B cell (primary cell): ENCODE results near the gene IQCH. TPM values are rescaled to one million over a fixed set of nuclear protein-coding genes. Genes with fewer than 3 reads are reported as not detected.

Source experiments
- ATAC-seq: fragments of 200-7000 bp; cut with Tn5 transposase; one replicate; pipeline ENCODE4 v1.10.0; 2021; ENCODE audit warnings: low read depth, mild to moderate bottlenecking, moderate number of reproducible peaks, moderate library complexity
- CTCF ChIA-PET: fragments of 350-600 bp; sonication (Branson Sonifier 250); formaldehyde crosslinking; loops from one replicate; lab custom pipeline; 2021; ENCODE audit warnings: antibody characterized with exemption, inconsistent platforms; lab: Charles Lee
- POLR2A ChIA-PET: fragments of 350-600 bp; sonication (Branson Sonifier 250); formaldehyde crosslinking; loops from one replicate; lab custom pipeline; 2021; ENCODE audit warnings: antibody characterized with exemption; lab: Charles Lee
- DNase-seq: peaks from one replicate; pipeline ENCODE4 v3.0.0; 2013
- H2AFZ ChIP-seq: 2 replicates; pipeline ENCODE4 v1.6.1; 2012; ENCODE audit warnings: mild to moderate bottlenecking, low read depth, low read length; ENCODE audit not compliant: insufficient read depth, poor library complexity, severe bottlenecking
- H3K27ac ChIP-seq, 2 donors: 1 replicate in 1 of 2; 2 replicates in 1 of 2; pipeline ENCODE4 v1.5.1; 2012 to 2013; ENCODE audit warnings: low read length in 2 of 2, mild to moderate bottlenecking in 2 of 2, moderate library complexity in 1 of 2
- H3K27me3 ChIP-seq, 4 experiments: fragments of 200-600 bp in 1 of 4; sonication (generic) in 1 of 4; replicated peaks in 1 of 4; 1 replicate in 2 of 4; 2 replicates in 2 of 4; pipeline versions ENCODE4 v1.6.1 to v1.7.0; 2013 to 2016; ENCODE audit warnings: low read length in 3 of 4, mild to moderate bottlenecking in 2 of 4, mixed read lengths in 1 of 4, moderate library complexity in 1 of 4; ENCODE audit not compliant: insufficient read depth in 4 of 4, control insufficient read depth in 3 of 4; ENCODE audit errors: control extremely low read depth in 1 of 4
- H3K36me3 ChIP-seq, 2 experiments: replicated peaks in 1 of 2; 1 replicate in 1 of 2; 2 replicates in 1 of 2; pipeline versions ENCODE4 v1.6.1 to v1.7.1; 2013; ENCODE audit warnings: low read length in 1 of 2; ENCODE audit not compliant: insufficient read depth in 2 of 2, control insufficient read depth in 1 of 2; ENCODE audit errors: control extremely low read depth in 1 of 2, extremely low read depth in 1 of 2
- H3K4me1 ChIP-seq, 2 donors: fragments of 200-600 bp in 1 of 2; sonication (generic) in 1 of 2; 1 replicate in 1 of 2; 2 replicates in 1 of 2; pipeline versions ENCODE4 v1.5.1 to v1.6.1; 2013 to 2017; ENCODE audit warnings: low read length in 2 of 2; ENCODE audit not compliant: control insufficient read depth in 2 of 2, insufficient read depth in 2 of 2
- H3K4me2 ChIP-seq: replicated peaks from 2 replicates; pipeline ENCODE3; 2012; ENCODE audit warnings: mild to moderate bottlenecking, low read depth, low read length; ENCODE audit not compliant: poor library complexity, severe bottlenecking
- H3K4me3 ChIP-seq, 5 experiments: fragments of 200-600 bp in 1 of 5; sonication (generic) in 1 of 5; 1 replicate in 3 of 5; 2 replicates in 2 of 5; pipeline versions ENCODE4 v1.5.1 to v1.7.0; 2011 to 2016; ENCODE audit warnings: low read length in 4 of 5, mild to moderate bottlenecking in 4 of 5, low read depth in 2 of 5, control low read depth in 1 of 5, moderate library complexity in 1 of 5; ENCODE audit not compliant: insufficient read depth in 1 of 5; ENCODE audit errors: control extremely low read depth in 1 of 5, extremely low read depth in 1 of 5
- H3K79me2 ChIP-seq: fragments of 200-600 bp; sonication (generic); one replicate; pipeline ENCODE4 v1.6.0; 2016; ENCODE audit warnings: low read length; ENCODE audit not compliant: control insufficient read depth, insufficient read depth
- H3K9ac ChIP-seq: fragments of 200-600 bp; sonication (generic); 2 replicates; pipeline ENCODE4 v1.6.1; 2017; ENCODE audit warnings: mild to moderate bottlenecking, low read length, moderate library complexity
- H3K9me3 ChIP-seq, 3 donors: one replicate each; pipeline versions ENCODE4 v1.6.1 to v1.7.1; 2013; ENCODE audit warnings: low read length in 2 of 3; ENCODE audit not compliant: control insufficient read depth in 2 of 3, insufficient read depth in 1 of 3; ENCODE audit errors: control extremely low read depth in 1 of 3
- H4K20me1 ChIP-seq: 2 replicates; pipeline ENCODE4 v1.6.0; 2012; ENCODE audit warnings: mild to moderate bottlenecking, low read length; ENCODE audit not compliant: insufficient read depth, control insufficient read depth, poor library complexity, severe bottlenecking
- H3K27ac Mint-ChIP-seq: one replicate; pipeline ENCODE4 v1.8.0; 2021; ENCODE audit warnings: mixed read lengths
- H3K27me3 Mint-ChIP-seq: one replicate; pipeline ENCODE4 v1.8.0; 2021; ENCODE audit warnings: mixed read lengths
- H3K4me1 Mint-ChIP-seq: one replicate; pipeline ENCODE4 v1.8.0; 2021; ENCODE audit warnings: mixed read lengths
- H3K4me3 Mint-ChIP-seq: one replicate; pipeline ENCODE4 v1.8.0; 2021; ENCODE audit warnings: mixed read lengths
- H3K9me3 Mint-ChIP-seq: one replicate; pipeline ENCODE4 v1.8.0; 2022; ENCODE audit warnings: mixed read lengths; ENCODE audit not compliant: insufficient read depth
- CTCF ChIP-seq: fragments of 200-600 bp; IDR thresholded peaks from one replicate; pipeline ENCODE4 v1.8.0; 2022; ENCODE audit warnings: antibody characterized with exemption, mild to moderate bottlenecking
- EZH2 ChIP-seq: IDR thresholded peaks from 2 replicates; pipeline ENCODE4 v1.6.1; 2012; ENCODE audit warnings: borderline replicate concordance, low read depth, mild to moderate bottlenecking, moderate library complexity, low read length; ENCODE audit not compliant: insufficient read depth, poor library complexity, severe bottlenecking
- WGBS: methylation state at CpG from one replicate; pipeline ENCODE4 v1.1.5; 2013; ENCODE audit warnings: missing lambda C conversion rate; ENCODE audit not compliant: insufficient coverage; 5-methylcytosine and 5-hydroxymethylcytosine counted together
- intact Hi-C: fragments of 100-400 bp; cut with micrococcal nuclease; formaldehyde crosslinking; loops from one replicate; pipeline ENCODE4 v1.10.0; 2022
- polyA plus RNA-seq: library from polyadenylated mRNA; depleted of rRNA; stranded (reverse); fragments of >200 nt; gene quantifications from 2 replicates; pipeline ENCODE4 v1.2.3, GENCODE V29; 2012
- total RNA-seq, 2 donors: library from RNA; stranded (reverse); fragments of 120-200 nt in 1 of 2; gene quantifications; 1 replicate in 1 of 2; 2 replicates in 1 of 2; pipeline versions ENCODE4 v1.2.3 to v1.2.4, GENCODE V29; 2013 to 2022

IQCH gene
- total and polyA plus RNA-seq, 2 donors (not counting 1 experiment from before 2014, with no cell fraction given) = 1.6 TPM; not detected in 1

GRCh38 chr15:67461735-67462134 is 207.1 kb downstream of the IQCH start:
- Histone ChIP-seq H2AFZ (no peak overlapping the region), H3K4me2 (no peak overlapping the region), H3K9ac (no peak overlapping the region), H3K4me1 (peaks cover 0 to 2% of the 10 kb centered on the region in 2 donors), H3K79me2 (no peaks in the 10 kb centered on the region), H3K27ac (no peak overlapping the region), H3K9me3 (no peaks in the 10 kb centered on the region), H3K4me3 (no peak overlapping the region), H4K20me1 (no peaks in the 10 kb centered on the region), H3K36me3 (no peaks in the 10 kb centered on the region), H3K27me3 (no peaks in the 10 kb centered on the region)
- H3K9me3 Mint-ChIP-seq = no peaks in the 10 kb centered on the region
- POLR2A ChIA-PET = no interaction called here
- intact Hi-C loops = no loop called here
- 94% methylated on average over 4 of the region's 6 CpGs for WGBS
- DNase-seq (no peak), ATAC-seq (no peak)
- no peak overlapping the region for H3K4me3 Mint-ChIP-seq
- TF ChIP-seq EZH2 = no peak
- no peak for TF ChIP-seq CTCF
- CTCF ChIA-PET = no interaction called here
- peaks cover under 1% of the 10 kb centered on the region for H3K4me1 Mint-ChIP-seq
- no peak overlapping the region for H3K27ac Mint-ChIP-seq
- no peaks in the 10 kb centered on the region for H3K27me3 Mint-ChIP-seq

- H3K27ac ChIP-seq = no peak overlapping the region
- Mint-ChIP-seq H3K4me1 (no peaks in the 10 kb centered on the region), H3K27ac (no peak overlapping the region), H3K4me3 (no peak overlapping the region), H3K27me3 (no peaks in the 10 kb centered on the region), H3K9me3 (no peaks in the 10 kb centered on the region)
- no peaks in the 10 kb centered on the region for H3K36me3 ChIP-seq
- no peaks in the 10 kb centered on the region for H3K4me1 ChIP-seq
- CTCF ChIA-PET = interaction anchor here (2.2 kb wide), 1 partner anchor 374 kb away, joined by 9 read pairs; no protein-coding TSS in a partner anchor
- no CpG with 5 or more reads among the region's 3 CpGs for WGBS
- no peaks in the 10 kb centered on the region for H3K79me2 ChIP-seq
- TF ChIP-seq CTCF (no peak), EZH2 (no peak)
- H3K9me3 ChIP-seq = no peaks in the 10 kb centered on the region
- no peak overlapping the region for H2AFZ ChIP-seq
- DNase-seq (no peak), ATAC-seq (no peak)
- H3K4me3 ChIP-seq = no peak overlapping the region
- no peaks in the 10 kb centered on the region for H3K27me3 ChIP-seq
- POLR2A ChIA-PET = no interaction called here
- H3K9ac ChIP-seq = no peak overlapping the region
- H4K20me1 ChIP-seq = no peaks in the 10 kb centered on the region
- no peak overlapping the region for H3K4me2 ChIP-seq
- intact Hi-C loops = no loop called here
These were observed 208.3 kb downstream of the IQCH start for GRCh38 chr15:67462875-67463274.
